Pancreas (tissue), 10 donors: ENCODE results near the gene DTD2. TPM values are rescaled to one million over a fixed set of nuclear protein-coding genes. Genes with fewer than 3 reads are reported as not detected.

Source experiments
- ATAC-seq, 4 donors: fragments of 200-7000 bp; cut with Tn5 transposase; one replicate each; pipeline versions ENCODE4 v1.8.0 to v1.9.1; 2020; ENCODE audit warnings: mild to moderate bottlenecking in 4 of 4, moderate library complexity in 4 of 4
- DNase-seq, 6 donors: peaks; one replicate each; pipeline ENCODE4 v3.0.0-alpha.2; 2020
- FAIRE-seq: peaks from 2 replicates; lab custom pipeline; 2012; peaks lifted over from hg19 to GRCh38; lab: Jason Lieb, UNC
- H3K27ac ChIP-seq, 4 donors: fragments of 200-600 bp; sonication (generic); 1 replicate in 3 of 4; 2 replicates in 1 of 4; pipeline versions ENCODE4 v1.5.0 to v1.8.0; 2020
- H3K27me3 ChIP-seq, 4 donors: fragments of 200-600 bp; one replicate each; pipeline ENCODE4 v1.8.0; 2021
- H3K36me3 ChIP-seq, 3 donors: fragments of 200-600 bp; sonication (generic) in 1 of 3; one replicate each; pipeline versions ENCODE4 v1.5.0 to v1.8.0; 2020 to 2021
- H3K4me1 ChIP-seq, 3 donors: fragments of 200-600 bp; one replicate each; pipeline ENCODE4 v1.8.0; 2021
- H3K4me3 ChIP-seq, 4 donors: fragments of 200-600 bp; sonication (generic) in 2 of 4; one replicate each; pipeline versions ENCODE4 v1.5.0 to v1.8.0; 2020 to 2021
- H3K9me3 ChIP-seq, 4 donors: fragments of 200-600 bp; one replicate each; pipeline ENCODE4 v1.8.0; 2021
- CTCF ChIP-seq, 4 donors: fragments of 200-600 bp; sonication (generic) in 3 of 4; IDR thresholded peaks; one replicate each; pipeline versions ENCODE4 v1.5.0 to v1.8.0; 2021; ENCODE audit warnings: antibody characterized with exemption in 4 of 4
- WGBS, 2 donors: extraction: QIAGEN DNeasy Blood & Tissue Kit; methylation state at CpG; one replicate each; pipeline ENCODE4 v1.1.7; 2013; 5-methylcytosine and 5-hydroxymethylcytosine counted together
- intact Hi-C, 3 donors: fragments of 100-400 bp; cut with DNase I; formaldehyde crosslinking; loops; one replicate each; pipeline versions ENCODE4 v1.11.1 to v1.14.2; 2022
- polyA plus RNA-seq, 2 donors: library from polyadenylated mRNA; stranded (reverse); fragments of 200-250 nt; gene quantifications; one replicate each; pipeline ENCODE4 v1.2.3, GENCODE V29; 2013
- total RNA-seq, 6 donors: library from RNA; stranded (reverse); fragmentation: NEBNext Ultra II Directional in 4 of 6; extraction: Animal tissue kit (Norgen Biotek cat#: 25700) in 4 of 6; gene quantifications; one replicate each; pipeline versions ENCODE4 v1.2.1 to v1.2.4, GENCODE V29; 2021 to 2023
- donor health status: healthy with polysubstance abuse.
- donor health status: DM: no; HTN: no; CAD: no; lungs with moderate emphysema.
- donor health status: DM: no; HTN: no; CAD: no.
- donor health status: control.
- donor health status: control.
- donor health status: Bipolar disorder and iron deficiency.
- donor health status: DM: yes; HTN: yes; CAD: no.
- donor health status: DM: no; HTN: no; CAD: no.
- donor health status: DM: no; HTN: no; CAD: no.
- donor health status: DM: yes; HTN: yes; CAD: no.

The DTD2 gene
- total and polyA plus RNA-seq, 8 donors = 4.6 to 11.0 (median 8.3) TPM

DNA sequence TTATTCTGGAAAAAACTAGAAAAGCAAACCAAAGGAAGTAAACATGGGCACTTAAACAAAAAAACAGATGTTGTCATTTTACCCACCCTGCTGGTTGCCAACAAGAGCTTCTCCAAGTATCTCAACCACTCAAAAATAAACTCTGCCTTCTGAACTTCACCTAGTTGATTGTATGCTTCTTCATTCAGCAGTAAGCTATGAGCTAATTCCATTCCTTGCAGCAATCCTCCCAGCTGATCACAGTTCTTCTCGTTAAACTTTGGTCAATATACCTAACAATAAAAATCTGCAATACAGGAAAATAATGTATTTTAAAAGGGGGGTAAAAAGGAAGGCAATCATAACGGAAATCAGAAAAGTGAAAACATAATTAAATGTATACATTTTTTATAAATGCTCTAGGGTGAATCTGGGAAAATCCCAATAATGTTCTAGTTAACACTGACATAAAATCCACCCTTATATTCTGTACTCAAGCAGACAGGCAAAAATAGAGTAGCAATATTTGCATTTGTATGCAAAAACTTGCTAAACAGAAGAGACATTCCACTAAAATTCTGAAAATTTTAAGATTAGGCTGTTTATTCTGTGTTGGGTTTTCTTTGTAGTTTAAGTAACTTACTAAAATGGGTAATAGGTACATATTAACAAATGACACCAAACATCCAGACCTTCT is 54.4 kb downstream of the DTD2 start:
- DNase-seq (no peak), FAIRE-seq (no peak), ATAC-seq (no peak)
- H3K27me3 ChIP-seq = no peaks in the 10 kb centered on the region
- intact Hi-C loops = no loop called here
- no peaks in the 10 kb centered on the region for H3K36me3 ChIP-seq
- no peaks in the 10 kb centered on the region for H3K9me3 ChIP-seq
- WGBS, 2 donors = 87 to 91% methylated on average over 2 of the region's 2 CpGs
- H3K4me1 ChIP-seq = peaks cover 6 to 9% (median 8%) of the 10 kb centered on the region in 3 donors
- no peak for TF ChIP-seq CTCF (IDR thresholded peaks at IDR 0.05)
- no peak overlapping the region for H3K27ac ChIP-seq
- no peak overlapping the region for H3K4me3 ChIP-seq

GRCh38 chr14:31401369-31401932 is 55.9 kb downstream of the DTD2 start:
- intact Hi-C loops = no loop called here
- Histone ChIP-seq H3K4me1 (peaks cover 6 to 8% (median 7%) of the 10 kb centered on the region in 3 donors), H3K27me3 (no peaks in the 10 kb centered on the region), H3K27ac (no peak overlapping the region), H3K4me3 (no peak overlapping the region), H3K36me3 (no peaks in the 10 kb centered on the region), H3K9me3 (no peaks in the 10 kb centered on the region)
- ATAC-seq = no peak
- FAIRE-seq = no peak
- WGBS, 2 donors = 94 to 96% methylated on average over 3 of the region's 3 CpGs
- no peak for TF ChIP-seq CTCF (IDR thresholded peaks at IDR 0.05)
- no peak for DNase-seq

DNA sequence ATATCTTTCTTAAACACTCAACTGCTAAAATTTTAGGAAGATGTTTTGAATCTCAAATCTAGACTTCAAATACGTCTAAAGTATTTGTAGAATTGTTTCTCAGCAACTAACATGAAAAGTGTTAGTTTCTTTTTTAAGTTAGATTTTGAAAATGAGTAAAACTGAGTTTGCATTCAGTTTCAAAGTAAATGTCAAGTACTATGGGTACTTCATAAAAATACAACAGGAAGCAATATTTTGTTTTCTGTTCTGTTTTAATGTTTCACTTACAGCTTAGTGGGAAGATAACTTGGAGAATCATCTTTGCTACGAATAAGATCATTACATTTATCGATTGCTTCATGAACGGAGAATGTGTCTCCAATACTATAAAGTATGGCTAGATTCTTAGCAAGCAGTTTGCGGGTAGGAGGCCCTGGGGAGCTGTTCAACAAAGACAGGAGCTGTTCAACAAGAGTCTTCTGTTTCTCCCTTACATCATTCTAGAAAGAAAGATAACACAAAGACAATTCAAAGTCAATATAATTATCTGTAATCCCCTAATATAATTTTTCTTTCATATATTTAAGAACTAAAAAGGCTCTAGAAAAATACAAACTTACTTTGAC is 57.2 kb downstream of the DTD2 start:
- DNase-seq = no peak
- intact Hi-C loops = no loop called here
- FAIRE-seq = peak; percentile 59
- Histone ChIP-seq H3K4me3 (no peak overlapping the region), H3K4me1 (no peaks in the 10 kb centered on the region), H3K27me3 (no peaks in the 10 kb centered on the region), H3K27ac (no peak overlapping the region), H3K9me3 (no peaks in the 10 kb centered on the region), H3K36me3 (no peaks in the 10 kb centered on the region)
- no peak for TF ChIP-seq CTCF (IDR thresholded peaks at IDR 0.05)
- no peak for ATAC-seq
- WGBS, 2 donors = 88 to 93% methylated on average over 5 of the region's 5 CpGs

Other genes with a start within 250 kb of the DTD2 start
- 10 to 100 TPM; 67.3 to 84.4 (median 70.0) TPM for gene HECTD1, start 249.7 kb downstream of the DTD2 start, total RNA-seq
- 10 to 100 TPM; 28.7 to 44.5 TPM for gene HECTD1, start 249.7 kb downstream of the DTD2 start, polyA plus RNA-seq
- gene HEATR5A, start 37.0 kb downstream of the DTD2 start, total RNA-seq = 10 to 100 TPM in 4 of 6 donors, 1 to 10 TPM in 2; 8.0 to 18.3 (median 11.5) TPM
- 1 to 10 TPM; 4.3 to 5.8 TPM for gene HEATR5A, start 37.0 kb downstream of the DTD2 start, polyA plus RNA-seq
- not detected for gene GPR33, start 30.5 kb upstream of the DTD2 start, total RNA-seq
- not detected for gene GPR33, start 30.5 kb upstream of the DTD2 start, polyA plus RNA-seq
- gene NUBPL, start 103.9 kb upstream of the DTD2 start, total RNA-seq = 1 to 10 TPM; 4.3 to 7.0 (median 5.5) TPM
- 1 to 10 TPM; 2.1 to 3.9 TPM for gene NUBPL, start 103.9 kb upstream of the DTD2 start, polyA plus RNA-seq